LNCaP clone FGC (cell line): ENCODE results near the gene RAP1GDS1.

ENCODE experiments used
- DNase-seq: peaks from one replicate; pipeline ENCODE4 v3.0.0-alpha.2; 2011; ENCODE audit warnings: low read depth
- H3K4me3 ChIP-seq: 2 replicates; pipeline ENCODE4 v1.5.1; 2011; ENCODE audit warnings: mild to moderate bottlenecking, low read depth, low read length, control low read depth
- TF ChIP-seq, protein P1 (sequence below): IDR thresholded peaks from 2 replicates; pipeline ENCODE4 v1.5.1; 2012; ENCODE audit warnings: mild to moderate bottlenecking; ENCODE audit not compliant: control insufficient read depth, insufficient read depth; ENCODE audit errors: extremely low read depth

The RAP1GDS1 gene

DNA sequence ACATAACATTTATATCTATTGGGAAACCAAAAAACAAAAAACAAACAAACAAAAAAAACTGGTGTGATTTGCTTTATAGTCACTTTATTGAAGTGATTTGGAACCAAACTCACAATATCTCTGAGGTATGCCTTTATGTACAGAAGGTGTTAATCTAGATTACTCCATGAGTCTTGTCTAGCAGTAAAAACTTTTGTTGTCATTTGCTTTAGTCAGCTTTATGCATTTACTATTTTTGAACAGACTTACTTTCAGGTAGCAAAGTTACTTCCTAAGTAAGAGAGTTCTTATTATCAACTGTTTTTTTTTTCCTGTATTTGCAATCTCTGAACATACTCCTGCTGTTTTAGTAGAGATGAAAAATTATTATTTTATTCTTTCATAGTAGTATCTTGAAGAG lies 39.5 kb downstream of the RAP1GDS1 start:
- H3K4me3 ChIP-seq: no peak overlapping the region
- DNase-seq: no peak
- TF ChIP-seq, protein P1, sequence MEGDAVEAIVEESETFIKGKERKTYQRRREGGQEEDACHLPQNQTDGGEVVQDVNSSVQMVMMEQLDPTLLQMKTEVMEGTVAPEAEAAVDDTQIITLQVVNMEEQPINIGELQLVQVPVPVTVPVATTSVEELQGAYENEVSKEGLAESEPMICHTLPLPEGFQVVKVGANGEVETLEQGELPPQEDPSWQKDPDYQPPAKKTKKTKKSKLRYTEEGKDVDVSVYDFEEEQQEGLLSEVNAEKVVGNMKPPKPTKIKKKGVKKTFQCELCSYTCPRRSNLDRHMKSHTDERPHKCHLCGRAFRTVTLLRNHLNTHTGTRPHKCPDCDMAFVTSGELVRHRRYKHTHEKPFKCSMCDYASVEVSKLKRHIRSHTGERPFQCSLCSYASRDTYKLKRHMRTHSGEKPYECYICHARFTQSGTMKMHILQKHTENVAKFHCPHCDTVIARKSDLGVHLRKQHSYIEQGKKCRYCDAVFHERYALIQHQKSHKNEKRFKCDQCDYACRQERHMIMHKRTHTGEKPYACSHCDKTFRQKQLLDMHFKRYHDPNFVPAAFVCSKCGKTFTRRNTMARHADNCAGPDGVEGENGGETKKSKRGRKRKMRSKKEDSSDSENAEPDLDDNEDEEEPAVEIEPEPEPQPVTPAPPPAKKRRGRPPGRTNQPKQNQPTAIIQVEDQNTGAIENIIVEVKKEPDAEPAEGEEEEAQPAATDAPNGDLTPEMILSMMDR: no peak

DNA sequence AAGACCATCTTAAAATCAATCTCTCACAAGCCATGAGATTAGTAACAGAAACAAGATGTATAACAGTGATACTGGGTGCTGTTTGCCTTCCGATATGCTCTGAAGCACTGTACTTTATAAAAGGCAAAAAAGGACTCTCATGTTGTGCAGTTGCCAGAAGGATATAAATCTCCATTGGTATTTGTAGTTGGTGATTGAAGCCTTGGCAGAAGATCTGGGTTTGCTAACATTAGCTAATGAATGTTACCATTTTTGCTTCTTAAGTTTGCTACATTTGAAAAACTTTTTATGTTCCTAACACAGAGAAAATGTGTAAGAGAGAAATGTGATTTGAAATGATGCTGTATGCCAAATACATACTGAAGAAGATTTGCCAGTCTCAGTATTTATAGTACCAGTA lies 44.4 kb downstream of the RAP1GDS1 start:
- no peak overlapping the region for H3K4me3 ChIP-seq
- no peak for DNase-seq
- TF ChIP-seq, protein P1: no peak

DNA sequence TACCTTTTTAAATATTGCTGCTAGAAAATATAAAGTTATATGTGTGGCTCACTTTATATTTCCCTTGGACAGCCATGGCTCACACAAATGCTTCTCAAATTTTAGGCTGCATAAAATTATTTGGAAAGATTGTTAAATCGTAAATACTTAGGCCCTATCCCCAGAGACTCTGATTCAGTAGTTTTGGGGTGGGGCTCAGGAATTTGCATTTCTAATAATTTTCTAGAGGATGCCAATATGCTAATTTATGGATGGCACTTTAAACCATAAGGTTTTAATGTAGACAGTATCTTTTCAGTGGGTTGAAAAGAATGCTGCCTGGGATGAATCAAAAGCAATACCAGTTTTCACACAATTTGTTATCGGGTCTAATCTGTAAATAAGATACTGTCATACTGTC lies 49.7 kb downstream of the RAP1GDS1 start:
- DNase-seq: no peak
- H3K4me3 ChIP-seq: no peak overlapping the region
- TF ChIP-seq, protein P1: no peak

DNA sequence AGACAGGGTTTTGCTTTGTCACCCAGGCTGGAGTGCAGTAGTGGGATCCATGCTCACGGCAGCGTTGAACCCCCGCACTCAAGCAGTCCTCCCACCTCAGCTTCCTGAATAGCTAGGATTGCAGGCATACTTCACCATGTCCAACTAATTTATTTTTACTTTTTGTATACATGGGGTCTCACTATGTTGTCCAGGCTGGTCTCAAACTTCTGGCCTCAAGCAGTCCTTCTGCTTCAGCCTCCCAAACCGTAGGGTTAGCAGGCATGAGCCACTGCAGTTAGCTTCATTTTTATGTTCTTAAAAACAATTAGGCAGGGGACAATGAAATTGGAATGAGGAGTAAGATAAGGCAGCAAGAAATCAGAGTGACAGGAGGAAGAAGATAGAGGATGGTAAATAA lies 50.5 kb downstream of the RAP1GDS1 start:
- TF ChIP-seq, protein P1: no peak
- no peak for DNase-seq

DNA sequence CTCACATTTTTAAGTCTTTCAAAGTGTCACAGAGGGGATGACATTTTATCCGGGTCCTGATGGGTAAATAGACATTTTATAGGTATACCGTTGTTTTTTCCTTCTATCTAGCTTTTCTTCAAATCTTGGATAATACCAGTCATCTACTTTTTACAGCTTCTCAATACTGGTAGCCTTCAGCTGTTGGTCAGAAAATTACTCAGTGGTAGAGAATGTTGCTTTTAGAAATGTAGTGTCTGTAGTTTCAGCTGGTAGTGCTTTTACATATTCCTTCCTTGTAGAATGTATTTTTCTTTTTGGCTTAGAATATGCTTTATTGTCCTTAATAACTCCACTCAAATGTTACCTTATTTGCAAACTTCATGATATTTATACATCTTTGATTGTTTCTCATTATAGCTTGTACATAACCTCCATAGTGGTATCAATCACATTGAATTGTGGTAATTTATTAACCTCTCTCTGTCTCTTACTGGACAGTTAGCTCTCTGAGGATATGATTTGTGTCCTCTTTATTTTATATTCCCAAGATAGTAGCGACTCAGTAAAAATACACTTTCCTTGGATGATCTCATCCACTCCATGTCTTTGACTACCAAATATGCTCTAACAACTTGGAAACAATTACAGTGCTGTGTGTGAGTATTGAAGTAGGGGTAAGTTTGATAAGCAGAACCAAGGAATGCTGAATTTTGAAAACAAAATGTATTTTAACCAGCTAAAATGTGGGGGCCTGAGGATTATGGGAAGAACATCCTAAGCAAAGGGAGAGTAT lies 53.8 kb downstream of the RAP1GDS1 start:
- no peak overlapping the region for H3K4me3 ChIP-seq
- TF ChIP-seq, protein P1: no peak
- DNase-seq: no peak

More for the DNA sequence above, 50.5 kb downstream of the RAP1GDS1 start:
- no peak overlapping the region for H3K4me3 ChIP-seq

DNA sequence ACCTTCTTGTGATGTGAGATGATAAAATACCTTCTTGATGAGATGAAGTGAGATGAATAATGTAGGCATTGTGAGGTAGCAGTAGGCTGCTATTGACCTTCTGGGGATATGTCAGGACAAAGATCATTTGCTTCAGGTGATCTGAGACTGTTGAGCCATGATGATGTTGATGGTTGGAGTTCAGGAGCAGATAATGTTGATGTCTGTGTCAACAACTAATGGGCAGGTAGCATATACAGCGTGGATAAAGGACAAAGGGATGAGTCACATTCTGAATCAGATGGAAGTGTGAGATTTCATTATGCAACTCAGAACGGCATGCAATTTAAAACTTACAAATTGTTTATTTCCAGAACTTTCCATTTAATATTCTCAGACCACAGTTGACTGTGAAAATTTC lies 57.3 kb downstream of the RAP1GDS1 start:
- no peak overlapping the region for H3K4me3 ChIP-seq
- DNase-seq: no peak
- TF ChIP-seq, protein P1: no peak

DNA sequence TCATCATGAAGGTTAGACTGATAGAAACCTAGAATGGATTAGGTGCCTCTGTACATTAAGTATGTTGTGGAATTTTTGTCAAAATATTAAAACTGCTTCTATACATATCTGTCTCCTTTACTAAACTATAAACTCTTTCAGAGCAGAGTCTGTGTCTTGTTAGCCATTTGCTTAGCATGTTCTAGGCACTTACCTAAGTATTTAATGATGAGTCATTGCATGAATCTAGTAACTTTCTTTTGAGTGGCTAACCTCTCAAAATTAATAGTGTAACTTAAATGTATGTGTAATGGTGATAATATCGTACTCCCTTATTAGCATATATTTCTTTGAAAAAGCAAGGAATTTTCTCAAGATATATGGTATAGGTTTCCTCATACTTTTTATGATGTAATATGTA lies 57.8 kb downstream of the RAP1GDS1 start:
- no peak for DNase-seq
- H3K4me3 ChIP-seq: no peak overlapping the region
- TF ChIP-seq, protein P1: no peak
